AG09319 (cell line): ENCODE measurements around the gene PDXDC1.

Source experiments
- DNase-seq: peaks from one replicate; pipeline ENCODE4 v3.0.0-alpha.2; 2010; ENCODE audit warnings: low read depth; ENCODE audit errors: extremely low read depth
- TF ChIP-seq, protein P1 (sequence below): IDR thresholded peaks from 2 replicates; pipeline ENCODE4 v1.5.1; 2011; ENCODE audit warnings: low read depth, mild to moderate bottlenecking, inconsistent platforms, low read length, moderate library complexity

Gene PDXDC1

GRCh38 chr16:15032547-15033308, 57.9 kb downstream of the PDXDC1 start:
- no peak for DNase-seq
- TF ChIP-seq, protein P1, sequence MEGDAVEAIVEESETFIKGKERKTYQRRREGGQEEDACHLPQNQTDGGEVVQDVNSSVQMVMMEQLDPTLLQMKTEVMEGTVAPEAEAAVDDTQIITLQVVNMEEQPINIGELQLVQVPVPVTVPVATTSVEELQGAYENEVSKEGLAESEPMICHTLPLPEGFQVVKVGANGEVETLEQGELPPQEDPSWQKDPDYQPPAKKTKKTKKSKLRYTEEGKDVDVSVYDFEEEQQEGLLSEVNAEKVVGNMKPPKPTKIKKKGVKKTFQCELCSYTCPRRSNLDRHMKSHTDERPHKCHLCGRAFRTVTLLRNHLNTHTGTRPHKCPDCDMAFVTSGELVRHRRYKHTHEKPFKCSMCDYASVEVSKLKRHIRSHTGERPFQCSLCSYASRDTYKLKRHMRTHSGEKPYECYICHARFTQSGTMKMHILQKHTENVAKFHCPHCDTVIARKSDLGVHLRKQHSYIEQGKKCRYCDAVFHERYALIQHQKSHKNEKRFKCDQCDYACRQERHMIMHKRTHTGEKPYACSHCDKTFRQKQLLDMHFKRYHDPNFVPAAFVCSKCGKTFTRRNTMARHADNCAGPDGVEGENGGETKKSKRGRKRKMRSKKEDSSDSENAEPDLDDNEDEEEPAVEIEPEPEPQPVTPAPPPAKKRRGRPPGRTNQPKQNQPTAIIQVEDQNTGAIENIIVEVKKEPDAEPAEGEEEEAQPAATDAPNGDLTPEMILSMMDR = no peak

- no peak for DNase-seq
Observed at GRCh38 chr16:15033309-15033707, 58.5 kb downstream of the PDXDC1 start.

GRCh38 chr16:15034266-15035162, 59.7 kb downstream of the PDXDC1 start:
- no peak for DNase-seq
- TF ChIP-seq, protein P1 = no peak

More at GRCh38 chr16:15033309-15033707, 58.5 kb downstream of the PDXDC1 start:
- TF ChIP-seq, protein P1 = no peak

DNA sequence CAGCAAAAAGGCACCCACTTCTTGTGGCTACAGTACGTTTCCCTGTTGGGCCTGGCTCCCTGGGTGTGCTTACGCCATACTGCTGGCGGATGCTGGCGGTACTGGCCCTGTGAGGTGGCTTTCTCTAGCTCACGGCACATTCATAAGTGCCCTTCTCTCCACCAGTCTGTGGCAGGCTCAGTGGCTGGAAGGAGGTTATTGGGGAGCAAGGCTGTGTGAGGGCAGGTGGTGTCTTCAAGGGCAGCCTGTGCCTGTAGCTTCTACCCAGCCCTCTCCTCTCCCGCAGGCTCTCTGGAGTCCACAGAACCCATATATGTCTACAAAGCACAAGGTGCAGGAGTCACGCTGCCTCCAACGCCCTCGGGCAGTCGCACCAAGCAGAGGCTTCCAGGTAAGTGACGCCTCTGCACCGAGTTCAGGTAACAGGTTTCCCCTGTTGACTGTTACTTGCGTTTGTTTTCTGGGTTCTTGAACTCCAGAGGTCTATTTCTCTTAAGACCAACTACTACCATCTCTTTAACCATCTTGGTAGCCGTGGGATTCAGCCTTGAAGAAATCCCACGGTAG, 60.4 kb downstream of the PDXDC1 start:
- DNase-seq = no peak

GRCh38 chr16:15037003-15037402, 62.2 kb downstream of the PDXDC1 start:
- TF ChIP-seq, protein P1 = no peak
- no peak for DNase-seq

More for the DNA sequence above, 60.4 kb downstream of the PDXDC1 start:
- TF ChIP-seq, protein P1 = no peak

- TF ChIP-seq, protein P1 = no peak
- no peak for DNase-seq
Observed at GRCh38 chr16:15037745-15038144, 62.9 kb downstream of the PDXDC1 start.

- TF ChIP-seq, protein P1 = no peak
- DNase-seq = no peak
Observed at GRCh38 chr16:15038689-15039088, 63.9 kb downstream of the PDXDC1 start.
